Epithelial cell of proximal tubule (primary cell): Measurements from ENCODE around the gene PSMC2. TPM values are rescaled to one million over a fixed set of nuclear protein-coding genes. Genes with fewer than 3 reads are reported as not detected.

Source experiments
- DNase-seq: peaks from one replicate; pipeline ENCODE4 v3.0.0-alpha.2; 2011; ENCODE audit warnings: low read depth
- H3K4me3 ChIP-seq: 2 replicates; pipeline ENCODE4 v1.5.1; 2011; ENCODE audit warnings: low read depth, mild to moderate bottlenecking, low read length
- total RNA-seq: library from RNA; depleted of rRNA; stranded (reverse); fragments of >200 nt; gene quantifications from 2 replicates; pipeline ENCODE4 v1.2.3, GENCODE V29; 2015
- TF ChIP-seq, protein P1 (sequence below): conservative IDR thresholded peaks from 2 replicates; pipeline ENCODE4 v1.5.1; 2012; ENCODE audit warnings: low read depth, mild to moderate bottlenecking, low read length

The PSMC2 gene
- total RNA-seq, 1 donor from 2014 or later, result 124 TPM

- TF ChIP-seq, protein P1, sequence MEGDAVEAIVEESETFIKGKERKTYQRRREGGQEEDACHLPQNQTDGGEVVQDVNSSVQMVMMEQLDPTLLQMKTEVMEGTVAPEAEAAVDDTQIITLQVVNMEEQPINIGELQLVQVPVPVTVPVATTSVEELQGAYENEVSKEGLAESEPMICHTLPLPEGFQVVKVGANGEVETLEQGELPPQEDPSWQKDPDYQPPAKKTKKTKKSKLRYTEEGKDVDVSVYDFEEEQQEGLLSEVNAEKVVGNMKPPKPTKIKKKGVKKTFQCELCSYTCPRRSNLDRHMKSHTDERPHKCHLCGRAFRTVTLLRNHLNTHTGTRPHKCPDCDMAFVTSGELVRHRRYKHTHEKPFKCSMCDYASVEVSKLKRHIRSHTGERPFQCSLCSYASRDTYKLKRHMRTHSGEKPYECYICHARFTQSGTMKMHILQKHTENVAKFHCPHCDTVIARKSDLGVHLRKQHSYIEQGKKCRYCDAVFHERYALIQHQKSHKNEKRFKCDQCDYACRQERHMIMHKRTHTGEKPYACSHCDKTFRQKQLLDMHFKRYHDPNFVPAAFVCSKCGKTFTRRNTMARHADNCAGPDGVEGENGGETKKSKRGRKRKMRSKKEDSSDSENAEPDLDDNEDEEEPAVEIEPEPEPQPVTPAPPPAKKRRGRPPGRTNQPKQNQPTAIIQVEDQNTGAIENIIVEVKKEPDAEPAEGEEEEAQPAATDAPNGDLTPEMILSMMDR, result no peak
- no peak overlapping the region for H3K4me3 ChIP-seq
- DNase-seq, result no peak
Observed at GRCh38 chr7:103369432-103369831, 22.0 kb downstream of the PSMC2 start.

DNA sequence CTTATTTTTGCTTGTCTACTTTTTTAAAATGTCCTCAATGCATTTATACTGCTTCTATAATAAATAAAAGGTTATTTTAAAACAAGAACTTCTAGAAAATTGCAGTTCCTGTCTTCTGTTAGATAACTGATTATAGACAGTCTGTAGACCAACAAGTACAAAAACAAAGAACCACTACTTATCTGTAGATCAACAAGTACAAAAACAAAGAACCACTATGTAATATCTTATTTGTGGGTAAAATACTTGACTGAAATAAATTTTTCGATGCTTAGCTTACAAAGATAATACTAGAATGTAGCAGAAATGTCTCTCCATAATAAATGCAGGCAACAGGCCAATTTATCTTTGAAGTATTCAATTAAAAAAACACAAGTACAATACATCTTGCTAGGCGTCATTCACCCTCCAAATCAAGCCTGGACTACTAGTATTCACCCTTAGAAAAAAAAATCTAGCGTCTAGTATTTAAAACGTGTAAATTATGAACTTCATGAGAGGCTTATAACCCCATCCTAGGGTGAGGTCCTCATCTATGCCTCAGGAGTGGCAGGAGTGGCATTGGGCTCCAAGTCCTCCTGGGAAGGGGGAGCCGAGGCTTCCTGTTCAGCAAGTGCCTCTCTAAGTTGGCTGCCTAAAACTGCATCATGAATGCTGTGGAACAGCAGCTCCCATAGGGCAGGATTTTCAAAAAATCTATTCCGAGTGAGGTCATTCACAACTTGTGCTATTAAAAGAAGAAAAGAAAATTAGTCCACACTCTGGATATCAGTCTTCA, 26.6 kb downstream of the PSMC2 start:
- no peak for DNase-seq
- no peak overlapping the region for H3K4me3 ChIP-seq
- TF ChIP-seq, protein P1, result no peak

- H3K4me3 ChIP-seq, result no peak overlapping the region
- TF ChIP-seq, protein P1, result no peak
- no peak for DNase-seq
Observed at GRCh38 chr7:103379270-103379975, 32.0 kb downstream of the PSMC2 start.

- no peak for DNase-seq
- no peak overlapping the region for H3K4me3 ChIP-seq
- TF ChIP-seq, protein P1, result no peak
Observed at GRCh38 chr7:103380395-103381191, 33.1 kb downstream of the PSMC2 start.

DNA sequence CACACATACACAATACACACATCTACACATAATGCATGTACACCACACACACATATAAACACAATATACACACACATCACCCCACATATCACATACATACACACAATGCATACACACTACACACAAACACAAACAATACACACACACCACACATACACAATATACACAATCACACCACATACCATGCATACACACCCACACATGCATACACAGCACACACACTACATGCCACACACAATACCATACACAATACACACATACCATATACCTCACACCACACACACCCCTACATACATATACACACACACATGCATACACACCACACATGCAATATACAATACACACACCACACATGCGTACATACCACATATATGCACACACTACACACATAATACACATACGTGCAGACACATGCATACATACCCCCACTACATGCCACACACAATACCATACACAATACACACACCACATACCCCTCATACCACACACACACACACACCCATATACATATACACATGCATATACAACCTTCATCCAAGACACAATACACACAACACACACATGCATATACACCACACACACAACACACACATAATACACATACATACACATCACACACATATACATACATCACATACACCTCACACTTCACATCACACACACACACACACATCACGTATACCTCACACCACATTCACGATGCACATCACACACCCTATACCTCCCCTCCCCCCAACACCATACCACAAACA, 34.0 kb downstream of the PSMC2 start:
- no peak for DNase-seq
- TF ChIP-seq, protein P1, result no peak
- no peak overlapping the region for H3K4me3 ChIP-seq

DNA sequence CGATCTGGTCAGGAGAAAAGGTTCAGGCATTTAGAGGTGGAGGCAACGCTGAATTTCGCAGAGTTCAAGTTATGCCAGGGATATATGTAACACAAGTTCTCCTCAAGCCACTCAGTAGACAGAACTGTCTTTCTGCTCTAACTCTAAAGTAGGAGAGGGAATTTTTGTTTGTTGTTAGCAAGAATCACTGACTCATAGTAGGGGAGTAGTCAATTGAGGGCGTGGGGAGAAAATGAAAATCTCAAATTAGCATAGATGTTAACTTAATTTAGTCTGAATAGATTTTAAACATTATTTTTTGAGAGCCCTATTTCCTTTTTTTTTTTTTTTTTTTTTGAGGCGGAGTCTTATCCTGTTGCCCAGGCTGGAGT, 34.6 kb downstream of the PSMC2 start:
- no peak for DNase-seq
- TF ChIP-seq, protein P1, result no peak
- H3K4me3 ChIP-seq, result no peak overlapping the region
